Measurements from ENCODE around the gene LCORL. TPM values are rescaled to one million over a fixed set of nuclear protein-coding genes. Genes with fewer than 3 reads are reported as not detected.
A peak's percentile ranks its signal among the peaks of the same experiment; 100 is the strongest.
"Not testable (repeated sequence)": the region's sequence is repeated elsewhere in the genome, so short reads cannot be mapped to it uniquely, and the experiment has no call there.

LCORL gene
- total RNA-seq, 1 donor from 2014 or later = 16.5 TPM

- TF ChIP-seq, protein P1, sequence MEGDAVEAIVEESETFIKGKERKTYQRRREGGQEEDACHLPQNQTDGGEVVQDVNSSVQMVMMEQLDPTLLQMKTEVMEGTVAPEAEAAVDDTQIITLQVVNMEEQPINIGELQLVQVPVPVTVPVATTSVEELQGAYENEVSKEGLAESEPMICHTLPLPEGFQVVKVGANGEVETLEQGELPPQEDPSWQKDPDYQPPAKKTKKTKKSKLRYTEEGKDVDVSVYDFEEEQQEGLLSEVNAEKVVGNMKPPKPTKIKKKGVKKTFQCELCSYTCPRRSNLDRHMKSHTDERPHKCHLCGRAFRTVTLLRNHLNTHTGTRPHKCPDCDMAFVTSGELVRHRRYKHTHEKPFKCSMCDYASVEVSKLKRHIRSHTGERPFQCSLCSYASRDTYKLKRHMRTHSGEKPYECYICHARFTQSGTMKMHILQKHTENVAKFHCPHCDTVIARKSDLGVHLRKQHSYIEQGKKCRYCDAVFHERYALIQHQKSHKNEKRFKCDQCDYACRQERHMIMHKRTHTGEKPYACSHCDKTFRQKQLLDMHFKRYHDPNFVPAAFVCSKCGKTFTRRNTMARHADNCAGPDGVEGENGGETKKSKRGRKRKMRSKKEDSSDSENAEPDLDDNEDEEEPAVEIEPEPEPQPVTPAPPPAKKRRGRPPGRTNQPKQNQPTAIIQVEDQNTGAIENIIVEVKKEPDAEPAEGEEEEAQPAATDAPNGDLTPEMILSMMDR (conservative IDR thresholded peaks at IDR 0.05; ENCODE audit: low read depth, low read length) = no peak
- no peak for DNase-seq (ENCODE audit: low read depth)
- no peak overlapping the region for H3K4me3 ChIP-seq (ENCODE audit: low read depth, low read length)
These were observed 169.6 kb downstream of the LCORL start for GRCh38 chr4:17851959-17852358.

- DNase-seq (ENCODE audit: low read depth); H3K4me3 ChIP-seq (ENCODE audit: low read depth, low read length): not testable (repeated sequence)
These were observed 171.3 kb downstream of the LCORL start for GRCh38 chr4:17850295-17850694.

GRCh38 chr4:17846266-17846665 is 175.3 kb downstream of the LCORL start:
- H3K4me3 ChIP-seq (ENCODE audit: low read depth, low read length) = no peak overlapping the region
- DNase-seq (ENCODE audit: low read depth) = no peak
- TF ChIP-seq, protein P1 (conservative IDR thresholded peaks at IDR 0.05; ENCODE audit: low read depth, low read length) = no peak

GRCh38 chr4:17823871-17824669 is 197.5 kb downstream of the LCORL start:
- TF ChIP-seq, protein P1 (conservative IDR thresholded peaks at IDR 0.05; ENCODE audit: low read depth, low read length) = no peak
- no peak overlapping the region for H3K4me3 ChIP-seq (ENCODE audit: low read depth, low read length)
- no peak for DNase-seq (ENCODE audit: low read depth)

DNA sequence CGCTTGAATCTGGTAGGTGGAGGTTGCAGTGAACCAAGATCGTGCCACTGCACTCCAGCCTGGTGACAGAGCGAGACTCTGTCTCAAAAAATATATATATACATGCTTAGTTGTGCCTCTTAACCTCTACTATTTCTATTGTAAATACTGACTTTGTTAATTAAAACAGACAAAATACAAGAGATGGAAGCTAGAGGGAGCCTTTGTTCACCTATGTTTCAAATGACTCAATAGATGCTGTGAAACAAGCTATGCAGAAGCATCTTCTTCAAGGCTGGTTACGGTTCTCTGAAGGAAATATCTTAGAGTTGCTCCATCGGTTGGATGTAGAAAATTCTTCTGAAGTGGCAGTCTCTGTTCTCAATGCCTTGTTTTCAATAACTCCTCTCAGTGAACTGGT is 204.5 kb downstream of the LCORL start:
- no peak overlapping the region for H3K4me3 ChIP-seq (ENCODE audit: low read depth, low read length)
- TF ChIP-seq, protein P1 (conservative IDR thresholded peaks at IDR 0.05; ENCODE audit: low read depth, low read length) = peak; percentile 65
- peak; percentile 47 for DNase-seq (ENCODE audit: low read depth)

DNA sequence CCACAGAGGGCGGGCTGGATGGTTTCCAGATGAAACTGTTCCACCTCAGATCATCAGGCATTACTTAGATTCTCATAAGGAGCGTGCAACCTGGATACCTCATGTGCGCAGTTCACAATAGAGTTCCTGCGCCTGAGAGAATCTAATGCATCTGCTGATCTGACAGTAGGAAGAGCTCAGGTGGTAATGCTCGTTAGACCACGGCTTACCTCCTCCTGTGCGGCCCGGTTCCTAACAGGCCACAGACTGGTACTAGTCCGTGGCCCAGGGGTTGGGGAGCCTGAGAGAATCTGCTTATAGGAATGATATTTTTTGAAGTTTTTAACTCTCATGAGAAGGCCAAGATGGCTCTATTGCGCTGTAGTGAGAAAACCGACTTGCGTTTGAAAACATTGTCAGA is 205.4 kb downstream of the LCORL start:
- no peak overlapping the region for H3K4me3 ChIP-seq (ENCODE audit: low read depth, low read length)
- TF ChIP-seq, protein P1 (conservative IDR thresholded peaks at IDR 0.05; ENCODE audit: low read depth, low read length) = no peak
- DNase-seq (ENCODE audit: low read depth) = no peak

GRCh38 chr4:17814140-17814539 is 207.4 kb downstream of the LCORL start:
- no peak overlapping the region for H3K4me3 ChIP-seq (ENCODE audit: low read depth, low read length)
- TF ChIP-seq, protein P1 (conservative IDR thresholded peaks at IDR 0.05; ENCODE audit: low read depth, low read length) = no peak
- DNase-seq (ENCODE audit: low read depth) = no peak
